HG02623 (cell line): ENCODE data around the gene CD320.

Source experiments
- ATAC-seq: cut with Tn5 transposase; IDR thresholded peaks from one replicate; pipeline ENCODE4 v1.9.1; 2021; ENCODE audit warnings: moderate library complexity; ENCODE audit not compliant: unreplicated experiment

CD320 gene

DNA sequence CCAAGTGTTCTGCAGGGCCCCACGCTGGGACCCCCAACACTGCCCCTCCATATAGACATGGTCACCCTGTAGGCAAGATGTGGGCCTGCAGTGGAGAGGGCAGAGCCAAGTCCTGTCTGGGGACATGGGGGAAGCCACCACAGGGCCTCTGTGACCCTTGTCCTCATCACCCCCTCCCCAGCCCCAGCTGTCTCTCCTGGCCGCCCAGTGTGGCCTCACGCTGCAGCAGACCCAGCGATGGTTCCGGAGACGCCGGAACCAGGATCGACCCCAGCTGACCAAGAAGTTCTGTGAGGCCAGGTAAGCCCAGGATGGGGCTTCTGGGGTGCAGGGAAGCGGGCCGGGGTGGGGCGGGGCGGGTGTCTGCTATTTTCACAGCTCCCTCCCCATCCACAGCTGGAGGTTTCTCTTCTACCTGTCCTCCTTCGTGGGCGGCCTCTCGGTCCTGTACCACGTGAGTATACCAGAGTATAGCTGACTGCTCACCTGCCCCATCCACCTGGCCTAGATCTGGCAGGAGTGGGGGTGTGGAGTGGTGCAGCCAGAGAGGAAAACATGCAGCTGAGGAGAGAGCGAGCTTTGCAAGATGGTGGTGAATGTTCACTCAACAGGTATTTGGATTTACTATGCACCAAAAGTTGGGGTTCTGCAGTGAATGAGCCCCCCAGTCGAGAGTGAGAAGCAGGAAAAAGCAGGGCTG lies 52.6 kb downstream of the CD320 start:
- no peak for ATAC-seq

DNA sequence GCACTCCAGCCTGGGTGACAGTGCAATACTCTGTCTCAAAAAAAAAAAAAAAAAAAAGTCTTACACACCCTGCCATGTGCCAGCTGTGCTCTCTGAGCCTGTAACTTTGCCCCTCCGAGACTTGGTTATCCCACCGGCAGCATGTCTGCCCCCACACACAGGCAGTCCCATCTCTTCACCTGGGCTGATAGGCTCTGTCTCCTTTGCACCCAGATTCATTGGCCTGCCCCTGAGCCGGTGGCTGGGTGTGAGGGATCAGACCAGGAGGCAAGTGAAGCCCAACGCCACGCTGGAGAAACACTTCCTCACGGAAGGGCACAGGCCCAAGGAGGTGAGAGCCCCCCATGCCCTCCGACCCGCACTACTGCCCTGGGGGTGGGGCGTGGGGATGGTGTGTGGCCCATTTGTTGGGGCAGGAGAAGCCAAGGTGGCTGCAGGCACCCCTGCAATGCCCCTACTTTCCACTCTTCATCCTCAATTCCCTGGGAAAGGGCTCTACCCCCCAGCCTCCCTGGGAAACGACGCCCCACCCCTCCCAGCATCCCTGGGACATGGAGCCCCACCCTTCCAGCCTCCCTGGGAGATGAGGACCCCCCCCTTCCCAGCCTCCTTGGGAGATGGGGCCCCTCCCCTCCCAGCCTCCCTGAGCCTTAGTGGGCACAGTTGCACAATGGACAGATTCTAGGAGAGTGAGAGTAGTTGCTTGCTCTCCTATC lies 53.7 kb downstream of the CD320 start:
- ATAC-seq: no peak

DNA sequence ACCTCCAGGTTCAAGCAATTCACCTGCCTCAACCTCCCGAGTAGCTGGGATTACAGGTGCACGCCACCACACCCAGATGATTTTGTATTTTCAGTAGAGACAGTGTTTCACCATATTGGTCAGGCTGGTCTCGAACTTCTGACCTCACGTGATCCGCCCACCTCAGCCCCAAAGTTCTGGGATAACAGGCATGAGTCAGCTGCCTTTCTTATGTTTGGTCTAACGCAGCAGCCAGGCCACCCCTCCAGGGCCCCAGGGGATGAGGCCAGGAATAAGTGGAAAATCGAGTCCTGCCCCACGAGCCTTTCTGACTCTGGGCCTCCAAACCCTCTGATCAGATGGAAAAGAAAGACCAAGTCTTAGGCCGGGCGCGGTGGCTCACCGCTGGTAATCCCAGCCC lies 54.5 kb downstream of the CD320 start:
- ATAC-seq: no peak

DNA sequence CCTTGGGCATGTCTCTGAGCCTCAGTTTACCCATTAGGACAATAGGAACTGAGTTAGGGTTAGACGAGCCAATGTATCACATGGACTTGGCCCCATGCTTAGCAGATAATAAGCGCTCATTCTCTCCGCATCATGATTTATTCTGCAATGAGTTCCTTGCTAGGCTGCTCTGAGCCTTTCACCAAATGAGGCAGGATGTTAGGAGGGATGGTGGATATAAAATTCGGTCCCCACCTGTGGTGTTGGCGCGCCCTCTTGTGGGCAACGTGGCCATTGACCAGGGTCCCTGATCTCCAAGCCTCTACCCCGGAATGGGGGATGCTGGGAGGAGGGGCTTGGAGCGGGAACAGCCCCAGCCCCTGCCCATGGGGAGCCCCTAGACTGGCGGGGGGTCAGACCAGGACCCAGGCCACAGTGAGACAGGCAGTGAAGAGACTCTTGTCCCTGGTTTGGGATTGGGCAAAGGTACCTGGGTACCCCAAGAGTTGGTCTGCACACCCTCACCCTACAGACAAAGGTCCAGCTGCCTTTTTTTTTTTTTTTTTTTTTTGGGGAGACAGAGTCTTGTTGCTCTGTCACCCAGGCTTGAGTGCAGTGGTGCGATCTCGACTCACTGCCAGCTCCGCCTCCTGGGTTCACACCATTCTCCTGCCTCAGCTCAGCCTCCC lies 55.1 kb downstream of the CD320 start:
- ATAC-seq: no peak
